ENCODE measurements around the gene PTOV1.

PTOV1 gene

GRCh38 chr19:49870309-49870901, 19.4 kb downstream of the PTOV1 start:
- peak overlapping the region; percentile 26; the same call in 1 of the 2 replicates for H3K9ac ChIP-seq (ENCODE audit: low read length)
- H3K4me3 ChIP-seq (ENCODE audit: low read length), result peak overlapping the region; percentile 61
- no peak overlapping the region for H3K27ac ChIP-seq (ENCODE audit: low read length)
- no peaks in the 10 kb centered on the region for H4K20me1 ChIP-seq (ENCODE audit: insufficient read depth, low read length)
- H2AFZ ChIP-seq (ENCODE audit: low read depth, low read length), result no peak overlapping the region
- TF ChIP-seq CTCF (IDR thresholded peaks at IDR 0.05; ENCODE audit: low read depth, low read length) (no peak), EZH2phosphoT487 (IDR thresholded peaks at IDR 0.05; ENCODE audit: low read depth) (no peak)
- H3K4me2 ChIP-seq (ENCODE audit: low read length), result peak overlapping the region; percentile 43
- peaks cover 26% of the 10 kb centered on the region for H3K79me2 ChIP-seq (ENCODE audit: low read length)
- no peaks in the 10 kb centered on the region for H3K9me3 ChIP-seq (ENCODE audit: insufficient read depth, low read length)
- no peaks in the 10 kb centered on the region for H3K27me3 ChIP-seq (ENCODE audit: low read depth, low read length)
- H3K36me3 ChIP-seq (replicated peaks; ENCODE audit: low read depth, low read length), result peaks cover 3% of the 10 kb centered on the region
- peaks cover 11% of the 10 kb centered on the region for H3K4me1 ChIP-seq (ENCODE audit: low read length)

- Histone ChIP-seq H3K27me3 (ENCODE audit: low read depth, low read length) (no peaks in the 10 kb centered on the region), H3K9ac (ENCODE audit: low read length) (no peak overlapping the region), H3K4me2 (ENCODE audit: low read length) (no peak overlapping the region), H3K4me1 (ENCODE audit: low read length) (peaks cover 8% of the 10 kb centered on the region), H3K9me3 (ENCODE audit: insufficient read depth, low read length) (no peaks in the 10 kb centered on the region), H3K4me3 (ENCODE audit: low read length) (no peak overlapping the region), H4K20me1 (ENCODE audit: insufficient read depth, low read length) (no peaks in the 10 kb centered on the region), H3K27ac (ENCODE audit: low read length) (no peak overlapping the region), H3K36me3 (replicated peaks; ENCODE audit: low read depth, low read length) (peaks cover 3% of the 10 kb centered on the region), H3K79me2 (ENCODE audit: low read length) (peaks cover 27% of the 10 kb centered on the region), H2AFZ (ENCODE audit: low read depth, low read length) (no peak overlapping the region)
- TF ChIP-seq CTCF (IDR thresholded peaks at IDR 0.05; ENCODE audit: low read depth, low read length), result no peak
- TF ChIP-seq EZH2phosphoT487 (IDR thresholded peaks at IDR 0.05; ENCODE audit: low read depth), result no peak
Observed at GRCh38 chr19:49871349-49871985, 20.5 kb downstream of the PTOV1 start.

- TF ChIP-seq CTCF (IDR thresholded peaks at IDR 0.05; ENCODE audit: low read depth, low read length), result no peak
- TF ChIP-seq EZH2phosphoT487 (IDR thresholded peaks at IDR 0.05; ENCODE audit: low read depth), result no peak
- no peak overlapping the region for H3K4me2 ChIP-seq (ENCODE audit: low read length)
- H3K79me2 ChIP-seq (ENCODE audit: low read length), result peaks cover 22% of the 10 kb centered on the region
- H3K4me1 ChIP-seq (ENCODE audit: low read length), result peaks cover 7% of the 10 kb centered on the region
- no peak overlapping the region for H3K9ac ChIP-seq (ENCODE audit: low read length)
- no peak overlapping the region for H2AFZ ChIP-seq (ENCODE audit: low read depth, low read length)
- H3K27me3 ChIP-seq (ENCODE audit: low read depth, low read length), result no peaks in the 10 kb centered on the region
- no peaks in the 10 kb centered on the region for H4K20me1 ChIP-seq (ENCODE audit: insufficient read depth, low read length)
- H3K27ac ChIP-seq (ENCODE audit: low read length), result no peak overlapping the region
- H3K4me3 ChIP-seq (ENCODE audit: low read length), result no peak overlapping the region
- H3K9me3 ChIP-seq (ENCODE audit: insufficient read depth, low read length), result no peaks in the 10 kb centered on the region
- peaks cover 3% of the 10 kb centered on the region for H3K36me3 ChIP-seq (replicated peaks; ENCODE audit: low read depth, low read length)
Observed at GRCh38 chr19:49872245-49873128, 21.5 kb downstream of the PTOV1 start.

- Histone ChIP-seq H4K20me1 (ENCODE audit: insufficient read depth, low read length) (no peaks in the 10 kb centered on the region), H3K27me3 (ENCODE audit: low read depth, low read length) (no peaks in the 10 kb centered on the region), H3K79me2 (ENCODE audit: low read length) (peaks cover 24% of the 10 kb centered on the region), H3K27ac (ENCODE audit: low read length) (no peak overlapping the region), H3K4me3 (ENCODE audit: low read length) (no peak overlapping the region), H2AFZ (ENCODE audit: low read depth, low read length) (no peak overlapping the region), H3K9ac (ENCODE audit: low read length) (no peak overlapping the region), H3K4me2 (ENCODE audit: low read length) (no peak overlapping the region), H3K36me3 (replicated peaks; ENCODE audit: low read depth, low read length) (peaks cover 3% of the 10 kb centered on the region), H3K4me1 (ENCODE audit: low read length) (peaks cover 9% of the 10 kb centered on the region), H3K9me3 (ENCODE audit: insufficient read depth, low read length) (no peaks in the 10 kb centered on the region)
- no peak for TF ChIP-seq EZH2phosphoT487 (IDR thresholded peaks at IDR 0.05; ENCODE audit: low read depth)
- TF ChIP-seq CTCF (IDR thresholded peaks at IDR 0.05; ENCODE audit: low read depth, low read length), result no peak
Observed at GRCh38 chr19:49873129-49873521, 22.2 kb downstream of the PTOV1 start.

Measured in OCI-LY3 (cell line).